Loucy (cell line): Measurements from ENCODE around the gene RPH3AL.

Experiments
- H2AFZ ChIP-seq: fragments of 200-600 bp; sonication (generic); 2 replicates; pipeline ENCODE4 v1.6.0; 2016; ENCODE audit warnings: antibody characterized with exemption, mild to moderate bottlenecking, low read length, moderate library complexity
- H3F3A ChIP-seq: fragments of 200-600 bp; 2 replicates; pipeline ENCODE4 v1.6.0; 2016; ENCODE audit warnings: antibody characterized with exemption, low read depth, mild to moderate bottlenecking
- H3K27me3 ChIP-seq: fragments of 200-600 bp; sonication (generic); 2 replicates; pipeline ENCODE4 v1.6.1; 2014; ENCODE audit warnings: low read length, mild to moderate bottlenecking; ENCODE audit not compliant: insufficient read depth, poor library complexity, severe bottlenecking
- H3K36me3 ChIP-seq: fragments of 200-600 bp; sonication (generic); 2 replicates; pipeline ENCODE4 v1.6.1; 2016; ENCODE audit warnings: low read length; ENCODE audit not compliant: insufficient read depth
- H3K4me1 ChIP-seq: fragments of 200-600 bp; sonication (generic); 2 replicates; pipeline ENCODE4 v1.5.1; 2014; ENCODE audit warnings: low read length, mild to moderate bottlenecking; ENCODE audit not compliant: insufficient read depth, poor library complexity, severe bottlenecking
- H3K4me2 ChIP-seq: fragments of 200-600 bp; sonication (generic); 2 replicates; pipeline ENCODE4 v1.6.0; 2014; ENCODE audit warnings: antibody characterized with exemption, low read length, low read depth, mild to moderate bottlenecking; ENCODE audit not compliant: poor library complexity, severe bottlenecking
- H3K4me3 ChIP-seq: fragments of 200-600 bp; sonication (generic); 2 replicates; pipeline ENCODE4 v1.5.1; 2014; ENCODE audit warnings: low read length, mild to moderate bottlenecking, mixed read lengths; ENCODE audit not compliant: poor library complexity, severe bottlenecking
- H3K79me2 ChIP-seq: fragments of 200-600 bp; sonication (generic); 2 replicates; pipeline ENCODE4 v1.6.1; 2014; ENCODE audit warnings: low read length; ENCODE audit not compliant: insufficient read depth
- H3K9ac ChIP-seq: fragments of 200-600 bp; sonication (generic); 2 replicates; pipeline ENCODE4 v1.6.0; 2014; ENCODE audit warnings: mild to moderate bottlenecking, low read depth, low read length, moderate library complexity; ENCODE audit not compliant: poor library complexity, severe bottlenecking
- H3K9me2 ChIP-seq: fragments of 200-600 bp; sonication (generic); replicated peaks from 2 replicates; pipeline ENCODE4 v1.6.1; 2016; ENCODE audit warnings: low read depth, low read length, mixed read lengths
- H3K9me3 ChIP-seq: fragments of 200-600 bp; sonication (generic); 2 replicates; pipeline ENCODE4 v1.6.1; 2014; ENCODE audit warnings: mild to moderate bottlenecking, antibody characterized with exemption, low read length, low read depth; ENCODE audit not compliant: insufficient read depth
- H4K20me1 ChIP-seq: fragments of 200-600 bp; sonication (generic); 2 replicates; pipeline ENCODE4 v1.6.0; 2014; ENCODE audit warnings: antibody characterized with exemption, low read length, mild to moderate bottlenecking; ENCODE audit not compliant: insufficient read depth, poor library complexity, severe bottlenecking
- EZH2phosphoT487 ChIP-seq: fragments of 200-600 bp; IDR thresholded peaks from 2 replicates; pipeline ENCODE4 v1.6.1; 2018; ENCODE audit warnings: antibody characterized with exemption, mild to moderate bottlenecking, moderate library complexity, borderline replicate concordance
- TF ChIP-seq, protein P1 (sequence below): fragments of 200-600 bp; sonication (generic); conservative IDR thresholded peaks from 2 replicates; pipeline ENCODE4 v1.5.1; 2014; ENCODE audit warnings: mild to moderate bottlenecking, antibody characterized with exemption, low read length

Gene RPH3AL

GRCh38 chr17:258906-259305 is 93.7 kb downstream of the RPH3AL start:
- Histone ChIP-seq H3K36me3 (no peaks in the 10 kb centered on the region), H3K9me3 (peaks cover 11% of the 10 kb centered on the region; the same call in 1 of the 2 replicates), H3K4me1 (no peaks in the 10 kb centered on the region), H3K79me2 (no peaks in the 10 kb centered on the region), H3K27me3 (no peaks in the 10 kb centered on the region), H3K9me2 (no peaks in the 10 kb centered on the region), H3K9ac (no peak overlapping the region), H3K4me3 (no peak overlapping the region), H4K20me1 (no peaks in the 10 kb centered on the region), H3F3A (no peaks in the 10 kb centered on the region), H3K4me2 (no peak overlapping the region), H2AFZ (no peak overlapping the region)
- TF ChIP-seq, protein P1, sequence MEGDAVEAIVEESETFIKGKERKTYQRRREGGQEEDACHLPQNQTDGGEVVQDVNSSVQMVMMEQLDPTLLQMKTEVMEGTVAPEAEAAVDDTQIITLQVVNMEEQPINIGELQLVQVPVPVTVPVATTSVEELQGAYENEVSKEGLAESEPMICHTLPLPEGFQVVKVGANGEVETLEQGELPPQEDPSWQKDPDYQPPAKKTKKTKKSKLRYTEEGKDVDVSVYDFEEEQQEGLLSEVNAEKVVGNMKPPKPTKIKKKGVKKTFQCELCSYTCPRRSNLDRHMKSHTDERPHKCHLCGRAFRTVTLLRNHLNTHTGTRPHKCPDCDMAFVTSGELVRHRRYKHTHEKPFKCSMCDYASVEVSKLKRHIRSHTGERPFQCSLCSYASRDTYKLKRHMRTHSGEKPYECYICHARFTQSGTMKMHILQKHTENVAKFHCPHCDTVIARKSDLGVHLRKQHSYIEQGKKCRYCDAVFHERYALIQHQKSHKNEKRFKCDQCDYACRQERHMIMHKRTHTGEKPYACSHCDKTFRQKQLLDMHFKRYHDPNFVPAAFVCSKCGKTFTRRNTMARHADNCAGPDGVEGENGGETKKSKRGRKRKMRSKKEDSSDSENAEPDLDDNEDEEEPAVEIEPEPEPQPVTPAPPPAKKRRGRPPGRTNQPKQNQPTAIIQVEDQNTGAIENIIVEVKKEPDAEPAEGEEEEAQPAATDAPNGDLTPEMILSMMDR = no peak
- no peak for TF ChIP-seq EZH2phosphoT487

DNA sequence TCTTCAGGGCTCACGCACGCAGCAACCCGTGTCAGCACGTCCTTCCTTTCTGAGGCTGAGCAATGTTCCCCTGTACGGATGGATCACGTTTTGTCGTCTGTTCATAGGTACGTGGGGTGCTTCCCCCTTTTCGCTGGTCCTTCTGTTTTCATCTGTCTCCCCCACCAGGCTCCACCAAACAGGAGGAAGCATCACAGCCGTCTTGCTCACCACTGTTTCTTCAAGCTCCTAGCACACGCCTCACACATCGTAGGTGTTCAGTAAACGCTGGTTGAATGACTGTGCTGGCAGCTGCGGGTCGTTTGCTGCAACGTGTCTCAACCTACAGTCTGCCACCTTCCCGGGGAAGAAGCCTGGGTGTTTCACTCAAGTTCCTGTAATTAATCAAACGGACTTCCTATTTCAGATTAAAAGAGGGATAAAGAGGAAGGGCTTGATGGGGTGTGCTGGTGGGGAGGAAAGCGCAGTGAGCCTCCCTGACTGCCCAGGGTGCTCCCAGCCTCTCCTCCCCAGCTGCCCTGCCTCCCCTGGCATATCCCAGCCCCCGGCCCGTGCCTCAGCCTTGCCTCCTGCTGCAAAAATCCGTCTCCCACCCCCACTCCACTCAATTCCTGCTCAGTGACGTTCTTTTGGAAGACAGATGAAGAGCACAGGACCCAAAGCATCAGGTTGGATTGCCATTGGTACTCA is 94.4 kb downstream of the RPH3AL start:
- no peak for TF ChIP-seq EZH2phosphoT487
- TF ChIP-seq, protein P1 = no peak
- H3K79me2 ChIP-seq = no peaks in the 10 kb centered on the region
- no peak overlapping the region for H2AFZ ChIP-seq
- H3K9ac ChIP-seq = no peak overlapping the region
- peaks cover 11% of the 10 kb centered on the region; the same call in 1 of the 2 replicates for H3K9me3 ChIP-seq
- H3K27me3 ChIP-seq = no peaks in the 10 kb centered on the region
- H3K4me3 ChIP-seq = no peak overlapping the region
- no peaks in the 10 kb centered on the region for H3K4me1 ChIP-seq
- H4K20me1 ChIP-seq = no peaks in the 10 kb centered on the region
- no peak overlapping the region for H3K4me2 ChIP-seq
- no peaks in the 10 kb centered on the region for H3K36me3 ChIP-seq
- H3K9me2 ChIP-seq = no peaks in the 10 kb centered on the region
- H3F3A ChIP-seq = no peaks in the 10 kb centered on the region

GRCh38 chr17:253091-253846 is 99.3 kb downstream of the RPH3AL start:
- no peaks in the 10 kb centered on the region for H3K79me2 ChIP-seq

More at GRCh38 chr17:253091-253846, 99.3 kb downstream of the RPH3AL start:
- H3K27me3 ChIP-seq = no peaks in the 10 kb centered on the region
- no peak for TF ChIP-seq EZH2phosphoT487
- TF ChIP-seq, protein P1 = no peak
- H3K9me2 ChIP-seq = no peaks in the 10 kb centered on the region
- H3K9ac ChIP-seq = no peak overlapping the region
- H3K4me3 ChIP-seq = no peak overlapping the region
- H3F3A ChIP-seq = no peaks in the 10 kb centered on the region
- H3K4me2 ChIP-seq = no peak overlapping the region
- H3K36me3 ChIP-seq = no peaks in the 10 kb centered on the region
- no peak overlapping the region for H2AFZ ChIP-seq
- H3K9me3 ChIP-seq = peaks cover 5% of the 10 kb centered on the region; the same call in 1 of the 2 replicates
- no peaks in the 10 kb centered on the region for H3K4me1 ChIP-seq
- no peaks in the 10 kb centered on the region for H4K20me1 ChIP-seq
